Anterior cingulate cortex (tissue), 58 donors: Measurements from ENCODE around the gene MYBPHL.
A peak's percentile ranks its signal among the peaks of the same experiment; 100 is the strongest.

Experiments
- DNase-seq, 58 donors: peaks; one replicate each; lab custom pipeline; 2025; lab: John Stamatoyannopoulos, UW

MYBPHL gene

DNA sequence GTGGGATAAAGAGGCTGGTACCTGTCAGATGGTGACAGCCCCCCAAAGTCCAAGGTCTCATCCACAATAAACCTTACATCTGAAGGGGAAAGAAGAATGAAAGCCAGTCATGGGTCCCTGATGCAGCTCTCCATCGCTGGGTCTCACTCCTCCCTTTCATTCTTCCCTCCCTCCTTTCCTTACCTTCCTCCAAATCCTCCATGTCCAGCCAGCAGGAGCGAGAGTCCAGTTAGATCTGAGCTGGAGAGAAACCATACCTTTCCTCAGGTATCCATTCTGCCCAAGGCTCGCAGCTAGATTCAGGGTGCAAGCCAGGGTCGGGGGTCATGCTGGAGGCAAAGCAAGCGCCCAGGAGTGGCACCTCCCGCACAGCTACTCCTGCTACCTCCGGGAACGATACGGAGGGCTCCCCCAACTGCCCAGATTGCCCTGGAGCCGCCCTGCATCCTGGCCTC, 24.3 kb downstream of the MYBPHL start:
- DNase-seq = no peak

DNA sequence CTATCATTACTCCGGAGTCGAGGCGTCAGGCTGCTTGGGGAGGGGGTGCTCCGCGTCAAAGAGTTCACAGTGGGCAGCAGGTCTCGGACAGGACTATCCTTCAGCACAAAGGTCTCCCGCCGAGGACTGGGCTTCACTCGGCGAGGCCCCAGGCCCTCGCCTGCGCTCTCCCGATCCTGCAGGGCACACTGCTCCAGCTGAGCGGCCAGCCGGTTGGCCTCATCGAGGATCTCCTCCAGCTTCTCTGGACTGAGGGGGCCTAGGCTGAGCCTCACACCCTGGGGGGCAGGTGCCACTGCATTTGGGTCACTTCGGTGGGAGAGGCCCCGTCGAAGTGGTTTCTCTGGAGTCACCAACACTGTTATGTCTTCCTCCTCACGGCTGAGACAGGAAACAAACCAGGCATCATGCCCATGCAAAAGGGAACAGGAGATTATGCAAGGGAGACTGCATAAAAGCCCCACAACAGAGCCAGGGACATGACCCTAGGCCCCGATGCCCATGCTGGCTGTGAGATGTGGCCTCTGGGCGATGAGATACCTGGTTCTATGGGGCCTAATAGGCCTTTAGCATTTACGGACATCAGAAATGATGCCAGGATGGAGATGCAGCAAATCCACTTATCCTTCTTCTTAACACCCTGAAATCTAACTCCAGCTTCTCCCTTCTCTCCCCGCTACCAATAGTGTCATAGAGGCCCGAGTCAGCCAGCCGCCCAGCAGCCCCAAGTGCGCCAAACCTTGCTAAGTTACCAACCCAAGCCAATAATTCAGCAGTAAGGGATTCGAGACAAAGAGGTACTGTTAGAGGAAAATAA, 24.9 kb downstream of the MYBPHL start:
- peak in 8 of 58 donors; percentile 22 to 67 (median 40) for DNase-seq

DNA sequence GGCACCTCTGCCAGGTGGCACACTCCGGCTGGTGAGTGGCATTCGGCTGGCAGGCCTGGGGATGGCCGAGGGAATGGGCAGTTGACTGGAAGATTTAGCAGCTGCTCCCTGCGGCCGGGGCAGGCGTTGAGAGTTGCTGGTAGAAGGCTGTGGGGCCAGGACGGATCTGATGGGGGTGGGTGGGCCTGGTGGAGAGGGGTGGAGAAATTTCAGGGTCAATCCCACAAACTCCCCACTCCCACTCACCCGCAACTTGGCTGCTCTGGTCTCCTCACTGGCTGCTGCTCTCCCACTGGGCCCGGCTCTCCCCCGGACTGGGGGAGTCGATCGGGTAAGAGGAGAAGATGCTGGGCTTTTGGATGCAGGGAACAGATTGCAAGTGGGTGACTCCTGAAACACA, 25.9 kb downstream of the MYBPHL start:
- DNase-seq = peak in 2 of 58 donors; percentile 22 to 40

DNA sequence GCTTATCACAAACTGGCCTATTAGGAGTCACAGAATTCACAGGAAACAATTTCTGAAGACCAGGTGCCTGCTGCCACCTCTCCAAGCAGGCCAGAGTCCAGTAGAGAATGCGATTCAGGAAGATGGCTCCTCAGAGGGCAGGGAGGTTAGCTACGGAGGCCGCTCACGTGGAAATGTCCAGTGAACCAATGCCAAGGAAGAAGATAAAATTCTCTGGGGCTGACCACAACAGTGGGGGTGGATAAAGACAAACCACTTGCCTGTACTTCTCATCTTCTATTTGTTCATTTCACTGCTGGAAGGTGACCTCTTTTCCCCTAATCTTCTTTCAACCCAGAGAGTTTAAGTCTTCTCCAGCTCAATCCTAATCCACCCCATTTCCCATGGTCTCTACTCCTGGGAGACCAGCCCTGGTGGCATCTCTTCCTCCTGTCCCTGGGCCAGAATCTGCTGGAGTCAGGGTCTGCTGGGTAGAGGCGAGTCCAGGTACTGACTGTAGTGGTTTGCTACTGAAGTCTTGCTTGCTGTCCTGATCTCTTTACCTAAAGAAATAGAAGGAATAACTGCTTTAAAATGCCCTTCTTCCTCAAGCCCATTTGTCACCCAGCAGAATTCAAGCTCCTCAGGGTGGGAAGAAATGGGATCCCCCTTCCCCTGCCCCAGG, 27.1 kb downstream of the MYBPHL start:
- no peak for DNase-seq

DNA sequence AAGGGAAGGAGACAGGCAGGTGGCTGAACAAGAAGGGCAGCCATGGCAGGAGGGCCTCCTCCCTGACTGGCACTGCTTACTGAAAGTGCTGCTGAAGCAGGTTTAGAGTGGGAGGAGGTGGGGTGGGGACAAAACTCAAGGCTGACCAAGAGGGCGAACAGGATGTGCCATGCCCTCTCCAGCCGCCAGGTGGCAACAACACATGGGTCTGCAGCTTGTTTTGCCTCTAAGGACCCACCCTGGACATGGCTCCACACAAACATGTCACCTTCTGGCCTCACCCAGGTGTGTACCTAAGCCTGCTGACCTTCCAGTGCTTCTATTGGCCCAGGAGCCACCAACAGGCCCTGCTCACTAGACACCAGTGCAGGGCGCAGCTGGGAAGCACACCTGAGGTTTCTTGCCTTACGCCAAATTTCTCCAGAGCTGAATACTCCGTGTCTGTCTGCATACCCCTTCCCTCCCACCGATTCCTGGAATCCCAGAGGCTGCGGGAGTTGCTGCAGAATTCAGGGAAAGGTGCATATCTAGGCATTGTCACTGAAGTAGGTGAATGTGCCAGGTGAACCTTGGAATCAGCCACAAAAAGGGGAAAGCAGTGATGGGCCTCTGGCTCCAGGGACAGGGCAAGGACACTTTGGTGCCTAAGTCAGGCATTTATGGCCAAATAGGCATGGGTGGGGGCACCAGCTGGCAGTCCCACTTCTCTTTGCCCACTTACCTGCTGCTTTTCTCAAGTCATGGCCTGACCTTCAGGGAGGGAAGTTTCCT, 29.2 kb downstream of the MYBPHL start:
- DNase-seq = peak in 53 of 58 donors; percentile 27 to 86 (median 66)

DNA sequence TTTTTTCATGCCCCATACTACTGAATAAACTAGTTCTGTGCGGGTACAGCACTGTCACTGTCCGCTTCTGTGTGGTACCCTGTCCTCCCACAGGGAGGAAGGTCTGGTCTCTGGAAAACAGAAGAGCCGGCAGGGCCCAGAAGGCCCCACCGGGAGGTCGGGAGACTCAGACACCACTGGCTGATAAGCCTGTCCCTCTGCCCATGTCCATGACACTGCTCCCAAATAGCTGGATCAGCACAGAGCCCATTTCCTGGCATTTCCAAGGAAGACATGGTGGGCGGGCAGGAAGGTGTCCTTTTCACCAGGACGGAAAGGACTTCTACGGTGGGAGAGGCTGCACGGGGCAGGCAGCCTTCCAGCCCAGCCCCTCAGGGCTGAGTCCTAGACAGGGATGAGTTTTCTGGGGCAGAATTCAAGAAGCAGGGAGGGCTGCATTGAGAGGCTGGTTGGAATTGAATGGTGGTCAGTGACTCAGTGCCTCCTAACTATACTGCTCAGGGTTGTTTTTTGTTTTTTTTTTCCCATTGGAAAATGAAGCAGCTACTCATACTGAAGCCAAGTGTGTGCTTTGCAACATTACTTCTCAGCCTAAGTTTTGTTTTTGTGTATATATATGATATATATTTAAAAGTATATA, 31.0 kb downstream of the MYBPHL start:
- DNase-seq = no peak

DNA sequence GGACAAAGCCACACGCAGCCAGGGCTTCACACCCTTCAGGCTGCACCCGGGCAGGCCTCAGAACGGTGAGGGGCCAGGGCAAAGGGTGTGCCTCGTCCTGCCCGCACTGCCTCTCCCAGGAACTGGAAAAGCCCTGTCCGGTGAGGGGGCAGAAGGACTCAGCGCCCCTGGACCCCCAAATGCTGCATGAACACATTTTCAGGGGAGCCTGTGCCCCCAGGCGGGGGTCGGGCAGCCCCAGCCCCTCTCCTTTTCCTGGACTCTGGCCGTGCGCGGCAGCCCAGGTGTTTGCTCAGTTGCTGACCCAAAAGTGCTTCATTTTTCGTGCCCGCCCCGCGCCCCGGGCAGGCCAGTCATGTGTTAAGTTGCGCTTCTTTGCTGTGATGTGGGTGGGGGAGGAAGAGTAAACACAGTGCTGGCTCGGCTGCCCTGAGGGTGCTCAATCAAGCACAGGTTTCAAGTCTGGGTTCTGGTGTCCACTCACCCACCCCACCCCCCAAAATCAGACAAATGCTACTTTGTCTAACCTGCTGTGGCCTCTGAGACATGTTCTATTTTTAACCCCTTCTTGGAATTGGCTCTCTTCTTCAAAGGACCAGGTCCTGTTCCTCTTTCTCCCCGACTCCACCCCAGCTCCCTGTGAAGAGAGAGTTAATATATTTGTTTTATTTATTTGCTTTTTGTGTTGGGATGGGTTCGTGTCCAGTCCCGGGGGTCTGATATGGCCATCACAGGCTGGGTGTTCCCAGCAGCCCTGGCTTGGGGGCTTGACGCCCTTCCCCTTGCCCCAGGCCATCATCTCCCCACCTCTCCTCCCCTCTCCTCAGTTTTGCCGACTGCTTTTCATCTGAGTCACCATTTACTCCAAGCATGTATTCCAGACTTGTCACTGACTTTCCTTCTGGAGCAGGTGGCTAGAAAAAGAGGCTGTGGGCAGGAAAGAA, 32.0 kb downstream of the MYBPHL start:
- DNase-seq = peak in 3 of 58 donors; percentile 17 to 78 (median 51)

DNA sequence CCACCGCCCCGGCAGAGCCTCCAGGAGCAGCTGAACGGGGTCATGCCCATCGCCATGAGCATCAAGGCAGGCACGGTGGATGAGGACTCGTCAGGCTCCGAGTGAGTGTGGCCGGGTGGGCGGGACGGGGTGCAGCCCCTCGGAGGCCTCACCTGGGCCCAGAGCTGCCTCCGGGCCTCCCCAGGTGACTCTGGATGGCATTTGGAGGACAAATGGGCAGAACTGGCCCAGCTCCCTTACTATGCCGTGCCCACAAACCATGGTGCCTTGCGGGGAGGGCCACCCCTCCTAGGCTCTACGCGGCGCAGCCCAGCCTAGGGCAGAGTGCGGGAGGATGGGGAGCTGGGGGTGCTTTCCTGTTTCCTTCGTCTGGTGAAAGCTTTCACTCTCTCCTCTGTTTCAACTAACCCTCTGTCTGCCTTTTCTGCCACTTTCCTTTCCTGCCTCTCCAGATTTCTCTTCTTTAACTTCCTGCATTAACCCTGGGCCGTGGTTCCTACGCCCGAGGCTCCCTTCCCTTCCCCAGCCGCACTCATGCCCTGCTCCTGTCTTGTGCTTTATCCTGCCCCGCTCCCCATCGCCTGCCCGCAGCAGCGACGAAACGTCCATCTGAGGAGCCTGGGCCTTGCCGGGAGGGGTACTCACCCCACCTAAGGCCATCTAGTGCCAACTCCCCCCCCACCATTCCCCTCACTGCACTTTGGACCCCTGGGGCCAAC, 33.1 kb downstream of the MYBPHL start:
- DNase-seq = no peak

DNA sequence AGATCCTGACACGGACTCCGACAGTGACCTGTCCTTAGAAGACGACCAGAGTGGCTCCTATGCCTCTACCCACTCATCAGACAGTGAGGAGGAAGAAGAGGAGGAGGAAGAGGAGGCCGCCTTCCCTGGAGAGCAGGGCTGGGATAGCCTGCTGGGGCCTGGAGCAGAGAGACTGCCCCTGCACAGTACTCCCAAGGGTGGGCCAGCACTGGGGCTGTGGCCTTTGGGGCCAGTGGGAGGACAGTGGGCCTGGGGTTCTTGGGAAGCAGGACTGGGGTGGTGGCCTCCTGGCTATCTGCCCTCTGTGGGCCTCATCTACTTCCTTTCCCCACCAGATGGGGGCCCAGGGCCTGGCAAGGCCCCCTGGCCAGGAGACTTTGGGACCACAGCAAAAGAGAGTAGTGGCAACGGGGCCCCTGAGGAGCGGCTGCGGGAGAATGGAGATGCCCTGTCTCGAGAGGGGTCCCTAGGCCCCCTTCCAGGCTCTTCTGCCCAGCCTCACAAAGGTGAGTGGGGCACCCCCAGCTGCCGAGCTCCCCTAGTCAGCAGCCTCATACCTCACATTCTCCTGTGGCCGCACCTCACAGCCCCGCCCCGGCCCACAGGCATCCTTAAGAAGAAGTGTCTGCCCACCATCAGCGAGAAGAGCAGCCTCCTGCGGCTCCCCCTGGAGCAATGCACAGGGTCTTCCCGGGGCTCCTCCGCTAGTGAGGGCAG, 33.8 kb downstream of the MYBPHL start:
- no peak for DNase-seq

DNA sequence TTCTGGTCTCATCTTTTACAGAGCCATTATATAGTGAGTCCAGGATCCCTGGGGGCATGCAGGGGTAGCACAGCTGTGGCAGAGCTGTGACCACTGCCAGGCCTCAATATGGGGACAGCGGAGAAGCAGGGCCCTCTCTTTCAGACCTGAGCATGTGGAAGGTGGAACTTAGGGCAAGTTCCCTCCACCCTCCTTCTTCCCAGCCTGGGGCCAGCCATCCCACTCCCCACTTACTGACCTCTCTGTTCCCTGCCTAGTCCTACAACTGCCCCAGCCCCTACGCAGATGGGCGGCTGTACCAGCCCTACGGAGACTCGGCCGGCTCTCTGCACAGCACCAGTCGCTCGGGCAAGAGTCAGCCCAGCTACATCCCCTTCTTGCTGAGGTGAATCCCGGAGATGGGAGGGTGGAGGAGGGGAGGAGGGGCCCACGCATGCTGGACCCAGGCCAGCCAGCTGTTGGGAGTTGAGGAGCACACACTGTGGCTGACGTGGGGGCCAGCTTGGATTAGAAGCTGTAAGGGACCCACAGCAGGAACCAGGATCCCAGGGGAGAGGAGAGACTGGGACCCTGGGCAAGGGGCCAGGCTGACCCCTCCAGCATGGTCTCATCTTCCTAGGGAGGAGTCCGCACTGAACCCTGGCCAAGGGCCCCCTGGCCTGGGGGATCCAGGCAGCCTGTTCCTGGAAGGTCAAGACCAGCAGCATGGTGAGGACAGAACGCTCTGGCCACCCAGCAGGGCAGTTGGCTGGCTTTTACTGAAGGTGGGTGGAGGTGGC, 34.6 kb downstream of the MYBPHL start:
- no peak for DNase-seq

DNA sequence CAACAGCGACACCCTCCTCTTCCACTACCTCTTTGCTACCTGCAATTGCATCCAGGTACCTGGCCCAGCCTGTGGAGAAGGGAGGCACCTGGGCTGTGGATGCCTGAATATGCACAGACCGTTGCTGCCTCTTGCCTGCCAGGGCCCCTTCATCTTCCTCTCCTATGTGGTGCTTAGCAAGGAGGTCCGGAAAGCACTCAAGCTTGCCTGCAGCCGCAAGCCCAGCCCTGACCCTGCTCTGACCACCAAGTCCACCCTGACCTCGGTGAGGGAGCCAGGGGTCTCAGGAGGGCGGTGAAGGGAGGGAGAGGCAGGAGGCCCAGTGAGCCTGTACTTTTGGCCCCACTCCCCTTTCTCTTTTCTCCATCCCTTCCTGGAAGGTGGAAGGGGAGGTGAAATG, 35.4 kb downstream of the MYBPHL start:
- DNase-seq = no peak

DNA sequence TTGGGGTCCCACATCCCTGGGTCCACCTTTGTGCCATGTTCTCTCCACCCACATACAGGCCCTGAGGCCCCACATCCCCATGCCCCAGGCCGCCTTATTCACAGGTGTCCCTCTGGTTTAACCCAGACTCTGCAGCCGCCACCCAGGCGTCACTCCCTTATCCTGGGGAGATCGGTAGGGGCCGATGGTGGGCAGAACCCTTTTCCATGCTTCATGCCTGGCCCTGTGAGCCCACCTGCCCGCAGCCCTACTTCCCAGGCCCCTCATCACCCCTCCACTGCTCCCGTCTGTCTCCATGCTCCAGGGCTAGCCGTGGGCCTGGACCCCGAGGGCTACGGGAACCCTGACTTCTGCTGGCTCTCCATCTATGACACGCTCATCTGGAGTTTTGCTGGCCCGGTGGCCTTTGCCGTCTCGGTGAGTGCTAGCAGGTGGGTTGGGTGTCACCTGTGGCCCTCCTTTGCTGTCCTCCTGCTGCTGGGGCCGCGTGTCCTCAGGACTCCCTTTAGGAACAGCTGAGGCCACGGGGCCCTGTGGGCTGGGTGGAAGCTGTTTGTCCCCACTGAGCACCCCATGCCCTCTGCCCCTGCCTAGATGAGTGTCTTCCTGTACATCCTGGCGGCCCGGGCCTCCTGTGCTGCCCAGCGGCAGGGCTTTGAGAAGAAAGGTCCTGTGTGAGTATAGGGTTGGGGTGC, 36.0 kb downstream of the MYBPHL start:
- DNase-seq = no peak

DNA sequence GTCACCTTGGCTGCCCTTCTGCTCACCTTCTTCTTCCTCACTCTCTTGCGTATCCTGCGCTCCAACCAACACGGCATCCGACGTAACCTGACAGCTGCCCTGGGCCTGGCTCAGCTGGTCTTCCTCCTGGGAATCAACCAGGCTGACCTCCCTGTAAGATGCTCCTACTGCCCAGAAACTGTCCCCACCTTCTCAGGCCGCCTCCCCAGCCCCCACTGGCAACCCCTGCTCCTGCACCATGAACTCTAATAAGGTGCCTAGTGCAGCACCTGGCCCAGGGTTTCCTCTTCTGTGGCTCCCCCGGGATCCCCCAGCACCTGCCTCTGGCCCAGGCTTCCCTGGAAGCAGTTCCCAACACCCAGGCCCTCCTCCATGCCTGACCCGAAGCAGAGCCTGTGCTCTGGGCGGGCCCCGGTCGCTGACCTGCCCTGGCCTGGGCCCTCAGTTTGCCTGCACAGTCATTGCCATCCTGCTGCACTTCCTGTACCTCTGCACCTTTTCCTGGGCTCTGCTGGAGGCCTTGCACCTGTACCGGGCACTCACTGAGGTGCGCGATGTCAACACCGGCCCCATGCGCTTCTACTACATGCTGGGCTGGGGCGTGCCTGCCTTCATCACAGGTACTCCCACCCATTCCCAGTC, 36.7 kb downstream of the MYBPHL start:
- no peak for DNase-seq

DNA sequence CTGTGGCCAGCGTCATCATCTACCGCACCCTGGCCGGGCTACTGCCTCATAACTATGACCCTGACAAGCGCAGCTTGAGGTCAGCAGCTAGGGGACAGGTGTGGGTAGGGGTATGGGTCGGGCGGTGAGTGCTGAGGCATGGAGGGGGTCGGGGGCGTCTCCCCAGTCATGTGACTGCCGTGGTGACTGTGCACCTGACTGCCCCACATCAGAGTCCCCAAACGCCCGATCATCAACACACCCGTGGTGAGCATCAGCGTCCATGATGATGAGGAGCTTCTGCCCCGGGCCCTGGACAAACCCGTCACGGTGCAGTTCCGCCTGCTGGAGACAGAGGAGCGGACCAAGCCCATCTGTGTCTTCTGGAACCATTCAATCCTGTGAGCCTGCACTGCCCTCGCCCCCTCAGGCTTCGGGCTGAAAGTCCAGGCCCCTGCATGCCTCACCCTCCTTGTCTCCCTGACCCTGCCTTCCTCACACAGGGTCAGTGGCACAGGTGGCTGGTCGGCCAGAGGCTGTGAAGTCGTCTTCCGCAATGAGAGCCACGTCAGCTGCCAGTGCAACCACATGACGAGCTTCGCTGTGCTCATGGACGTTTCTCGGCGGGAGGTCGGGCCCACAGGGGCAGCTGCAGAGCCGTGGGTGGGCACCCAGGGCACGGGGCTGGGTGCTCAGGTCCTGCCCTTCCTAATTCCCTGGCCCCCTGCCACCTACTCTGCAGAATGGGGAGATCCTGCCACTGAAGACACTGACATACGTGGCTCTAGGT, 37.4 kb downstream of the MYBPHL start:
- DNase-seq = no peak

DNA sequence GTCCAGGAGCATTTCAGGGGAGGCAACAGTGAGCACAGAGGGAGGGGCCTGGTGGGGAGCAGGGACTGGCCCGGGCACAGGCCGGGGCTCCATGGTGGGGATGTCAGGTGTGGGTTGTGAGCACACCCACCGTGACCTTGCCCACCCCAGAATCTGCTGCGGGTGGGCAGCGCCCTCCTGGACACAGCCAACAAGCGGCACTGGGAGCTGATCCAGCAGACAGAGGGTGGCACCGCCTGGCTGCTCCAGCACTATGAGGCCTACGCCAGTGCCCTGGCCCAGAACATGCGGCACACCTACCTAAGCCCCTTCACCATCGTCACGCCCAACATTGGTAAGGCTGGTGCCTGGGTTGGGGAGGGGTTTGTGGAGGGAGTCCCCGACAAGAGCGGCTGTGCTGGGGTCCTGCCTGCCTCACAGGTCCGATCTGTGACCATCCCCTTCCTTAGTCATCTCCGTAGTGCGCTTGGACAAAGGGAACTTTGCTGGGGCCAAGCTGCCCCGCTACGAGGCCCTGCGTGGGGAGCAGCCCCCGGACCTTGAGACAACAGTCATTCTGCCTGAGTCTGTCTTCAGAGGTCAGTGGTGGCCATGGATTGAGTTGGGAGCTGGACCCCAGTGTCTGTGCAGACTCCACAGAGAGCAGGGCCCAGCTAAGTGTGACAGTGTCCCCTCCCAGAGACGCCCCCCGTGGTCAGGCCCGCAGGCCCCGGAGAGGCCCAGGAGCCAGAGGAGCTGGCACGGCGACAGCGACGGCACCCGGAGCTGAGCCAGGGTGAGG, 38.2 kb downstream of the MYBPHL start:
- DNase-seq = peak in 5 of 58 donors; percentile 24 to 56 (median 46)
